ENCODE data around the gene LIPC.

LIPC gene

DNA sequence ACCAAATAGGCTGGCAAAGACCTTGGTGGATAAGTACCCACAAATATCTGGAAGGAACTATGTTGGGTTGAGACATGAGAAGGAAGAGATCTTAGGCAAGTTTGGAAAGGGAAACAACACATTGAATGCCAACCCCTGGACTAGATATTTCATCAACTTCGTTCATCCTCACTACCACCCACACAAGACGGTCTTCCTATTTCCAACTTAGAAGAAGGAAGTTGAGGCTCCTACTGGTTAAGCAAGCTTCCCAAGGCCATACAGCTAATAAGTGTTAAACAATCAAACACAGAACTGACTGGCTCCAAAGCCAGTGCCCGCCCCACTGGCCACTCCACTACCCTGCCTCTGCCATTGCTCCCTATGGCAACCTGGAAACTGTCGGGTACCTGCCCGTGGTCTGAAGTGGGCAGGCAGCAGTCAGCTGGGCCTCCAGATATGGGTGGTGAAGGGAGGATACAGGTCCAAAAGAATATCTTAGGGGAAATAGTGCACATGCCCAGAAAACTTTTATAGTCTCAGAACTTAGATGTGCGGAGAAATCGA, 94.9 kb downstream of the LIPC start:
- no peak overlapping the region for H3K9ac ChIP-seq (ENCODE audit: low read length)
- H3K27ac ChIP-seq (ENCODE audit: low read depth, low read length), result no peak overlapping the region
- no peaks in the 10 kb centered on the region for H3K27me3 ChIP-seq (ENCODE audit: control insufficient read depth, insufficient read depth, low read length)
- no peaks in the 10 kb centered on the region for H3K36me3 ChIP-seq (ENCODE audit: control insufficient read depth, insufficient read depth, low read length)
- no peaks in the 10 kb centered on the region for H3K4me1 ChIP-seq (ENCODE audit: control insufficient read depth, insufficient read depth, low read length)
- no peak overlapping the region for H3K4me3 ChIP-seq (ENCODE audit: low read length)

DNA sequence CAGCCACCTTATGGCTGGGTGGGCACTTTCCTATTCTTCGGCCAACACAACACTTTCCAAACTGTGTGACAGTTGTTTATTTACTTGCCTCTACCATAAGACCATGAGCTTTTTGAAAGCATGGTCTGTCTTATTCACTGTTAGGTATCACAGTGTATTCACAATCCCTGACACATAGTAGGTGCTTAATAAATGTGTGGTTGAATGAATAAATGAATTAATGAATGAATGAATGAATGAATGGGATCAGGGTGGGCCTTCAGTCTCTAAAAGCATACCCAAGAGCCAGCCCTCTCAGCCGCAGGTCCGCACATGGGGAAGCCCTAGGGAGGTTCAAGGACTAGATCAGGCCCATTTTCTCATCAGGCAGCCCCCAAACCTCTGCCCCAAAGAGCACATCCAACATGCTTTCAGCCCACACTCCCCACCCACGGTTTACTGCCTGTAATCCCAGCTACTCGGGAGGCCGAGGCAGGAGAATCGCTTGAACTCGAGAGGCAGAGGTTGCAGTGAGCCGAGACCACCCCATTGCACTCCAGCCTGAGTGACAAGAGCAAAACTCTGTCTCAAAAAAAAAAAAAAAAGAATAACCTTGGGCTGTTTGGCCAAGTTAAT, 95.9 kb downstream of the LIPC start:
- H3K27me3 ChIP-seq (ENCODE audit: control insufficient read depth, insufficient read depth, low read length), result no peaks in the 10 kb centered on the region
- no peak overlapping the region for H3K9ac ChIP-seq (ENCODE audit: low read length)
- H3K4me3 ChIP-seq (ENCODE audit: low read length), result no peak overlapping the region
- H3K36me3 ChIP-seq (ENCODE audit: control insufficient read depth, insufficient read depth, low read length), result no peaks in the 10 kb centered on the region
- no peaks in the 10 kb centered on the region for H3K4me1 ChIP-seq (ENCODE audit: control insufficient read depth, insufficient read depth, low read length)
- H3K27ac ChIP-seq (ENCODE audit: low read depth, low read length), result no peak overlapping the region

DNA sequence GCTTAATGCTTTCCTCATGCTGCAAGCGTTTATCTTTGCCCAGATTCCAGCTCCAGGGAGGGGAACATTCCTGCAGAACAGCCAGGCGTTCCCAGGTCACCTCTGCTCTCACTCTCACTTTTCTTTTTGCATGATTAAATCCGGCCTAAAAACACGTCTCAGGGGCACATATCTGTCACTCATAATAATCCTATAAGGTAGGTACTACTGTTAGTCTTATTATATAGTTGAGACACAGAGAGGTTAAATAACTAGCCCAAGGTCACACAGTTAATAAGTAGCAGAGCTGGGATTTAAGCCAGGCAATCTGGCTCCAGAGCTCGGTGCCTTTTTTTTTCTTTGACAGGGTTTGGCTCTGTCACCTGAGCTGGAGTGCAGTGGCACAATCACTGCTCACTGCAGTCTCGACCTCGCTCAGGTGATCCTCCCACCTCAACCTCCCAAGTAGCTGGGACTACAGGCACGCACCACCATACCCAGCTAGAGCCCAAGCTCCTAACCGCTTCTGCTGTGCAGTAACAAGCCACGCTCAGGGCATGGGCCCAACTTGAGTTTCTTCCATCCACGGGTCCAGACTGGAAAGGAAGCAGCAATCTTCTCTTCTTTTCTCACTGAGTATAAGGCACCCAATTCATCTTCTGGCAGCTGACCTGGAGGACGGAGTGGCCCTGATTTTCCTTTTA, 96.5 kb downstream of the LIPC start:
- H3K4me3 ChIP-seq (ENCODE audit: low read length), result no peak overlapping the region
- no peaks in the 10 kb centered on the region for H3K27me3 ChIP-seq (ENCODE audit: control insufficient read depth, insufficient read depth, low read length)
- no peaks in the 10 kb centered on the region for H3K36me3 ChIP-seq (ENCODE audit: control insufficient read depth, insufficient read depth, low read length)
- no peak overlapping the region for H3K9ac ChIP-seq (ENCODE audit: low read length)
- no peaks in the 10 kb centered on the region for H3K4me1 ChIP-seq (ENCODE audit: control insufficient read depth, insufficient read depth, low read length)
- no peak overlapping the region for H3K27ac ChIP-seq (ENCODE audit: low read depth, low read length)

DNA sequence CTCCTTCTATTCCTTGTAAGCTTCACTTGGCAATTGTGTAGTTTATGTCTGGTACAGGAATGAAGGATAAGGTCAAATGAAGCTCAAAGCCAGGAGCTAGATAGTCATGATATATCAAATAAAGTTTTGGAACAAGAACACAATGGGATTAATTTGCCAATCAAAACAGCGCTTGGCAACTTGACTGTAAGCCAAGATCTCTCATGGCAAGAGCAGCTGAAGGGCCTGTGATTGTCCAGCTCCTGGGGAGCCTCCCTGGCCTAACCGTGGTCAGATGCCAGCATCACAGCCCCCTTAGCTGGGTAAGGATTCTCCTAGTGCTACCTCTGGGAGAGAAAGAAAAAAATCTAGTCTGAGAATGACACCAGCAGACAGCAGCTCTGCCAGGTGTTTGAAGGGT, 97.2 kb downstream of the LIPC start:
- Histone ChIP-seq H3K27me3 (ENCODE audit: control insufficient read depth, insufficient read depth, low read length) (no peaks in the 10 kb centered on the region), H3K36me3 (ENCODE audit: control insufficient read depth, insufficient read depth, low read length) (no peaks in the 10 kb centered on the region), H3K27ac (ENCODE audit: low read depth, low read length) (no peak overlapping the region), H3K9ac (ENCODE audit: low read length) (no peak overlapping the region), H3K4me1 (ENCODE audit: control insufficient read depth, insufficient read depth, low read length) (no peaks in the 10 kb centered on the region), H3K4me3 (ENCODE audit: low read length) (no peak overlapping the region)

DNA sequence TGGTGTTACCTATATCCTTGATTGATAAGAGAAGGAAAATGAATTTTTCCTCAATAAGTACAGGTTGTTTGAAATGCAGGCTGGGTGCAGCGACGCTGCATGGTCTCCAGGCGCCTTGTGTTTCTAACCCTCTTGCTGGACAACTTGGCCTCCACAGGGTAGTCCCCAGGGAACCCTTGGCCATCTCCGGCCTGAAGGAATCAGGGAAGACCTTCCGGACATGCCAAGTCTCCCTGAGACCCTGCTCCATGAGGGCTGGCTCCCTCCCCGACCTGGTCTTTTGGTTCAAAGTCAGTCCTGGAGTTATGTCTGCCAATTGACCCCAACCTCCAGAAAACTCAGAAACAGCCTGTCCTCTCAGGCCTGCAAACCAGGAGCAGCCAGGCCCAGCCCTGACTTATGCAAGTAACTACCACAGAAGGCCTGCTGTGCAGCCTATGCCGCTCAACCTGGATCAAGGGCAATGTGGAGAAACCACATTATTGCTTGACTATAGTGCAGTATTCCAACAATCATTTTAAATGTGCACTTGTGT, 98.3 kb downstream of the LIPC start:
- no peak overlapping the region for H3K9ac ChIP-seq (ENCODE audit: low read length)
- H3K4me1 ChIP-seq (ENCODE audit: control insufficient read depth, insufficient read depth, low read length), result no peaks in the 10 kb centered on the region
- H3K36me3 ChIP-seq (ENCODE audit: control insufficient read depth, insufficient read depth, low read length), result no peaks in the 10 kb centered on the region
- no peaks in the 10 kb centered on the region for H3K27me3 ChIP-seq (ENCODE audit: control insufficient read depth, insufficient read depth, low read length)
- no peak overlapping the region for H3K4me3 ChIP-seq (ENCODE audit: low read length)
- H3K27ac ChIP-seq (ENCODE audit: low read depth, low read length), result no peak overlapping the region

DNA sequence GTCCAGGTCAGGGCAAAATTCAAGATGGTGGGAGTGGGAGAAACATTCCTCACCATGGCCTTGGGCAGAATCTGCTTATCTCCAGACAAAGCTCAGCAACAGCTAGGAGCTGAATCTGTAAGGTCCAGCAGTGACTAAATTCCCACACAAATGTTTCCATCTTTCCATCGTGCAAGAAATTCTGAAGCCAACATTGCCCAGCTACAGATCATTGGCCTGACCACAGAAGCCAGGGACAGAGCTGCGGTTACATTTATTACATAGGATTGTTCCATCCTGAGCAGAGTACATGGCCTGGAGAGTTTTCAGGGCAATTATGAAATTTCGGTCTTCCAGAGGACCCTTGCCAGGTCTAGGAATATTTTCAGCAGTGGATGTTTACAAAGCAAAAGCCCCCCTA, 100.3 kb downstream of the LIPC start:
- no peak overlapping the region for H3K9ac ChIP-seq (ENCODE audit: low read length)
- H3K36me3 ChIP-seq (ENCODE audit: control insufficient read depth, insufficient read depth, low read length), result no peaks in the 10 kb centered on the region
- H3K27me3 ChIP-seq (ENCODE audit: control insufficient read depth, insufficient read depth, low read length), result no peaks in the 10 kb centered on the region
- no peak overlapping the region for H3K4me3 ChIP-seq (ENCODE audit: low read length)
- H3K27ac ChIP-seq (ENCODE audit: low read depth, low read length), result no peak overlapping the region
- no peaks in the 10 kb centered on the region for H3K4me1 ChIP-seq (ENCODE audit: control insufficient read depth, insufficient read depth, low read length)

DNA sequence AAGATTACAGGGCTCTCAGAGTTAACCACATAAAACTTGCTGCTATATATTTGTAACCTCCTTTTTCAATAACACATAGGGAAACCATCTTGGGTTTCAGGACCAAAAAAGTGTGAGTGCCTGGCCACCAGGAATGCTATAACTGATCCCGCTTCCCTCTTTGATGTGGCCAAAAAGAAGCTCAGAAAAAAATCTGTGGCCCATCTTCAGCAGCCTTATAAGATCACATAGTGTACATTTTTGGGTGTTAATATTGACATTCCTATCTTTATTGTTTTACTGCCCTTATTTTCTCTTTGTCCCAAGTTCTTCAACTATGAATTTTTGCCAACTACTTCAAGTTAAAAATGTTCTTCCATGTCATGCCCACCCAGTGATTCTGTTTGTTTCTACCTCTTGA, 102.8 kb downstream of the LIPC start:
- no peak overlapping the region for H3K4me3 ChIP-seq (ENCODE audit: low read length)
- no peaks in the 10 kb centered on the region for H3K4me1 ChIP-seq (ENCODE audit: control insufficient read depth, insufficient read depth, low read length)
- no peak overlapping the region for H3K9ac ChIP-seq (ENCODE audit: low read length)
- no peaks in the 10 kb centered on the region for H3K27me3 ChIP-seq (ENCODE audit: control insufficient read depth, insufficient read depth, low read length)
- H3K27ac ChIP-seq (ENCODE audit: low read depth, low read length), result no peak overlapping the region
- H3K36me3 ChIP-seq (ENCODE audit: control insufficient read depth, insufficient read depth, low read length), result no peaks in the 10 kb centered on the region

DNA sequence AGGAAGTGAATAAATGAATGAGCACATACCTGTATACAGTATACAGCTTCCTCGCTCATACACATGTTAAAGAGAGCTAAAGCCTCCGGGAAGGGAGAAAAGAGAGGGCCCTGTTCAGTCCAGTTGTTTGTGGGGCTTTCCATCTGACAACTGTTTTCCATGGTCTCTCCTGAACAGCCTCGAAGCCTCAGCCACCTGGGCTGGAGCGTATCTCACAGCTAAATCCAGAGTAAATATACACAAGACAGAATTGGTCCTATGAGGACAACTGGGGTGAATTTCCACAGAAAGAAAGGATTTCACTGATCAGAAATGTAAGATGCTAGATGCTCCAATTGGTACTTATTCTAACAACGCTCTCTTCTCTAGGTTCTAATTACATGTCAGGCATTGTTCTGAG, 103.5 kb downstream of the LIPC start:
- Histone ChIP-seq H3K9ac (ENCODE audit: low read length) (no peak overlapping the region), H3K4me3 (ENCODE audit: low read length) (no peak overlapping the region), H3K36me3 (ENCODE audit: control insufficient read depth, insufficient read depth, low read length) (no peaks in the 10 kb centered on the region), H3K27me3 (ENCODE audit: control insufficient read depth, insufficient read depth, low read length) (no peaks in the 10 kb centered on the region), H3K27ac (ENCODE audit: low read depth, low read length) (no peak overlapping the region), H3K4me1 (ENCODE audit: control insufficient read depth, insufficient read depth, low read length) (no peaks in the 10 kb centered on the region)

DNA sequence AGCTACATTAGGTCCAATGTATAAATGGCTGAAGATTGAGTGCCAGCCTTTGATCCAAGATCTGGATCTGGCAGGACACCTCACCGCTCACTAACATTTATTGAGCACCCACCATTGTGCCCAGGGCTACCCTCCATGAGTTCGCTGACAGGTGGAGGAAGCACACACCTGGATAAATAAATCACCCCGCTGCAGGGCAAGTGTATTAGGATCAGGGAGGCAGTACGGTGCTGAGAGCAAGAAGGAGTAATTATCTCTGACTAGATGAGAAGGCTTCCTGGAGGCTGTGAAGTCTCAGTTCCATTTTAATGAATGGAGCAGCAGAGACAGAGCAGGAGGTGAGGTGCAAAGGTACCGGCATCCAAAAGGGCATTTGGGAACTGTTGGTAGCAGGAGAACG, 104.1 kb downstream of the LIPC start:
- Histone ChIP-seq H3K36me3 (ENCODE audit: control insufficient read depth, insufficient read depth, low read length) (no peaks in the 10 kb centered on the region), H3K27ac (ENCODE audit: low read depth, low read length) (no peak overlapping the region), H3K27me3 (ENCODE audit: control insufficient read depth, insufficient read depth, low read length) (no peaks in the 10 kb centered on the region), H3K9ac (ENCODE audit: low read length) (no peak overlapping the region), H3K4me3 (ENCODE audit: low read length) (no peak overlapping the region), H3K4me1 (ENCODE audit: control insufficient read depth, insufficient read depth, low read length) (no peaks in the 10 kb centered on the region)

DNA sequence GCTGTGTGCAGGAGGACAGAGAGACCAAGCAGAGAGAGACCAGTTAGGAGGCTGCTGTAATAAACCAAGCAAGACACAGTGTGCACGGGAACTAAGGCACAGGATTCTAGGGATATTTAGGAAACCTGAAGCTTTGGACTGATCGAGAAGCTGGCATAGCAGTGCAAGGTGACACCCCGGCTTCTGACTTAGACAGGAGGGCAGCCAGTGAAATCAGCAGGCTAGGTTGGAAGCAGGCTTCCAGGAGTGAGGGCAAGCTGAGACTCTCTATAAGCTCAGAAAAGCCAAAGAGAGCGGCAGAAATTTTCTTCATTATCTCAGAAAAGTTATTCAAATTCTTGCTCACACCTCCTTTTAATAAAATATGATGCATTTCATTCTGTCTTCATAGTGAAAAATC, 104.6 kb downstream of the LIPC start:
- Histone ChIP-seq H3K4me1 (ENCODE audit: control insufficient read depth, insufficient read depth, low read length) (no peaks in the 10 kb centered on the region), H3K27me3 (ENCODE audit: control insufficient read depth, insufficient read depth, low read length) (no peaks in the 10 kb centered on the region), H3K9ac (ENCODE audit: low read length) (no peak overlapping the region), H3K27ac (ENCODE audit: low read depth, low read length) (no peak overlapping the region), H3K36me3 (ENCODE audit: control insufficient read depth, insufficient read depth, low read length) (no peaks in the 10 kb centered on the region), H3K4me3 (ENCODE audit: low read length) (no peak overlapping the region)

DNA sequence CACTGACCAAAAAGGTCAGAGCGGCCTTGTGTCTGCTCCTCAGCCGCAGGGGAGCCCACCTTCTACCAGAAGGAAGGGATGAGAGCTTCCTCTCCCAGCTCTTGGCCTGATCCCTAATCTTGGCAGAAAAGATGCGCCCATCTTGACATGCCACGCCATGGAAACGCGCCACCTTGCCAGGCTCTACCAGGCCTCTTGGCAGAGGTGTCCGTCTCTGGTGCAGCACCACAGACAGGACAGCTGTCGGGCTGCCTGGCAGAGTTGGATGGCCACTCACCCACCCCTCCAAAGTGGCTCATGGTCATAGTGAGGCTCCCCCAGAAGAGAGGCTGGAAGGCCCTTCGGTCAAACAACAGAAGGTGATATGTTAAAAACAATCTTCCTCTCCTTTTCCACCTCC, 105.2 kb downstream of the LIPC start:
- Histone ChIP-seq H3K27ac (ENCODE audit: low read depth, low read length) (no peak overlapping the region), H3K27me3 (ENCODE audit: control insufficient read depth, insufficient read depth, low read length) (no peaks in the 10 kb centered on the region), H3K4me1 (ENCODE audit: control insufficient read depth, insufficient read depth, low read length) (no peaks in the 10 kb centered on the region), H3K4me3 (ENCODE audit: low read length) (no peak overlapping the region), H3K9ac (ENCODE audit: low read length) (no peak overlapping the region), H3K36me3 (ENCODE audit: control insufficient read depth, insufficient read depth, low read length) (no peaks in the 10 kb centered on the region)

DNA sequence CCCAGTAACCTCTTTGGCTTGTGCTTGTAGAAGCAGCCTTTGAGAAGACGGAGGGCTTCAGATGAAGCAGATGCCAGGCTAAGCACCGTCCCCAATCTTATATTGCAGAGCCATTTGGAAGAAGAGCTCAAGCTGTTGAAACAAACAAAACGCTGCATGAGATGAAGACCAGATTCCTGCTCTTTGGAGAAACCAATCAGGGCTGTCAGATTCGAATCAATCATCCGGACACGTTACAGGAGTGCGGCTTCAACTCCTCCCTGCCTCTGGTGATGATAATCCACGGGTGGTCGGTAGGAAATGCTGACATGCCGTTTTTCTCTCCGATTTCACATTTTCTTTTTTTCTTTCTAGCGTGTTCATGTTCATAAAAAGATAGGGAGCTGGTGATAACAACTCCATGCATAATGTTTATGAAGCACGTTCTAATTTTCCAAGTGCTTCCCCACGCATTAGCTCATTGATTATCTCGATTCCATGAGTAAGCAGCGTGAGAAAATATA, 106.5 kb downstream of the LIPC start:
- H3K27ac ChIP-seq (ENCODE audit: low read depth, low read length), result no peak overlapping the region
- no peak overlapping the region for H3K4me3 ChIP-seq (ENCODE audit: low read length)
- no peak overlapping the region for H3K9ac ChIP-seq (ENCODE audit: low read length)
- H3K4me1 ChIP-seq (ENCODE audit: control insufficient read depth, insufficient read depth, low read length), result no peaks in the 10 kb centered on the region
- no peaks in the 10 kb centered on the region for H3K36me3 ChIP-seq (ENCODE audit: control insufficient read depth, insufficient read depth, low read length)
- H3K27me3 ChIP-seq (ENCODE audit: control insufficient read depth, insufficient read depth, low read length), result no peaks in the 10 kb centered on the region

DNA sequence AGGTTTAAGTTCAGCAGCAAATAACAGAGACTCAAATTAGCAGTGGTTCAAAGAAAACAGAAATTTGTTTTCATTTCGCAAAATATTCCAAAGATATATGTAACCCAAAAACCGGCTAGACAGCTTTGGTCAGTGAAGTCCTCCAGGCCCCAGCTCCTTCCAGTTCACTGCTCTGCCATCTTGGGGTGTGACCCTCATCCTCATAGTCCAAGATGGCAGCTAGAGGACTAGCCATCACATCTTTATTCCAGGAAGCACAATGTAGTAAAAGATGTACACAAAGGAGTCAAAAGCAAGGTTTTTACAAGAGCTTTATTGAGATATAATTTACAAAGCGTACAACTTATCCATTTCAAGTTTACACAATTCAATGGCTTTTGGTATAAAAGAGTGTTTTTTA, 107.1 kb downstream of the LIPC start:
- no peak overlapping the region for H3K9ac ChIP-seq (ENCODE audit: low read length)
- H3K4me3 ChIP-seq (ENCODE audit: low read length), result no peak overlapping the region
- H3K27ac ChIP-seq (ENCODE audit: low read depth, low read length), result no peak overlapping the region
- no peaks in the 10 kb centered on the region for H3K36me3 ChIP-seq (ENCODE audit: control insufficient read depth, insufficient read depth, low read length)
- H3K4me1 ChIP-seq (ENCODE audit: control insufficient read depth, insufficient read depth, low read length), result no peaks in the 10 kb centered on the region
- H3K27me3 ChIP-seq (ENCODE audit: control insufficient read depth, insufficient read depth, low read length), result no peaks in the 10 kb centered on the region
